AG10803 (cell line): ENCODE results near the gene RAD51B.

Source experiments
- DNase-seq: peaks from one replicate; pipeline ENCODE4 v3.0.0; 2010; ENCODE audit warnings: low read depth
- H3K4me3 ChIP-seq: 2 replicates; pipeline ENCODE4 v1.5.1; 2011; ENCODE audit warnings: mild to moderate bottlenecking, low read length, control low read depth
- TF ChIP-seq, protein P1 (sequence below): conservative IDR thresholded peaks from 2 replicates; pipeline ENCODE4 v1.5.1; 2011; ENCODE audit warnings: mild to moderate bottlenecking, low read length, control low read depth, inconsistent platforms

Gene RAD51B

DNA sequence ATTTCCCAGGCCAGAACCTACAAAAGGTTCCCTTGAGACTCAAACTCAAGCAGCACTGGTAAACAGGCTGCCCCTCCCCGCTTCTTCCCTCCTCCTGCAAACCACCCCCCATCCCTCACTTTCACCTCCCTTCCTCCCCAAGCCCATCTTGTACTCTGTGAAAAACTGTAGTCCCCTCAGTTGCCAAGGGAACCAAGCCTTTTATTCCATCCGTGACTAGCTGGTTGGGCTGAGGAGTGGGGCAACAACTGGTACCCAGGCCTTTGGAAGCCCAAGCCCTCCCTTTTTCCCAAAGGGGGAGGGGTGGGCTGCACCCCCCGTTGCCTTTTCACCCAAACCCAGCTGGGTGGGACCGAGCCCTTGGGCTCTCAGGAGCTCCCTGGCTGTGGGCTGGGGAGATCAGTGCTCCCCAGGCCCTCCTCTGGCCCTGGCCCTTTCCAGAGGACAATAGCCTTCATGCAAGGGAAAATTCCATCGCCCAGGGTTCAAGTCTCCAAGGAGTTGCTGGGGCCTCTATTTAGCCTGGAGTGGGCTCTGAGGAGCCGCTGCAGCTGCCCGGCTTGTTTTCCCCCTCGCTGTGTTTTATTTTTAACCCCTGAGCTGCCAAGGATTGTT lies 911.3 kb downstream of the RAD51B start:
- no peak overlapping the region for H3K4me3 ChIP-seq
- no peak for DNase-seq
- TF ChIP-seq, protein P1, sequence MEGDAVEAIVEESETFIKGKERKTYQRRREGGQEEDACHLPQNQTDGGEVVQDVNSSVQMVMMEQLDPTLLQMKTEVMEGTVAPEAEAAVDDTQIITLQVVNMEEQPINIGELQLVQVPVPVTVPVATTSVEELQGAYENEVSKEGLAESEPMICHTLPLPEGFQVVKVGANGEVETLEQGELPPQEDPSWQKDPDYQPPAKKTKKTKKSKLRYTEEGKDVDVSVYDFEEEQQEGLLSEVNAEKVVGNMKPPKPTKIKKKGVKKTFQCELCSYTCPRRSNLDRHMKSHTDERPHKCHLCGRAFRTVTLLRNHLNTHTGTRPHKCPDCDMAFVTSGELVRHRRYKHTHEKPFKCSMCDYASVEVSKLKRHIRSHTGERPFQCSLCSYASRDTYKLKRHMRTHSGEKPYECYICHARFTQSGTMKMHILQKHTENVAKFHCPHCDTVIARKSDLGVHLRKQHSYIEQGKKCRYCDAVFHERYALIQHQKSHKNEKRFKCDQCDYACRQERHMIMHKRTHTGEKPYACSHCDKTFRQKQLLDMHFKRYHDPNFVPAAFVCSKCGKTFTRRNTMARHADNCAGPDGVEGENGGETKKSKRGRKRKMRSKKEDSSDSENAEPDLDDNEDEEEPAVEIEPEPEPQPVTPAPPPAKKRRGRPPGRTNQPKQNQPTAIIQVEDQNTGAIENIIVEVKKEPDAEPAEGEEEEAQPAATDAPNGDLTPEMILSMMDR = no peak

DNA sequence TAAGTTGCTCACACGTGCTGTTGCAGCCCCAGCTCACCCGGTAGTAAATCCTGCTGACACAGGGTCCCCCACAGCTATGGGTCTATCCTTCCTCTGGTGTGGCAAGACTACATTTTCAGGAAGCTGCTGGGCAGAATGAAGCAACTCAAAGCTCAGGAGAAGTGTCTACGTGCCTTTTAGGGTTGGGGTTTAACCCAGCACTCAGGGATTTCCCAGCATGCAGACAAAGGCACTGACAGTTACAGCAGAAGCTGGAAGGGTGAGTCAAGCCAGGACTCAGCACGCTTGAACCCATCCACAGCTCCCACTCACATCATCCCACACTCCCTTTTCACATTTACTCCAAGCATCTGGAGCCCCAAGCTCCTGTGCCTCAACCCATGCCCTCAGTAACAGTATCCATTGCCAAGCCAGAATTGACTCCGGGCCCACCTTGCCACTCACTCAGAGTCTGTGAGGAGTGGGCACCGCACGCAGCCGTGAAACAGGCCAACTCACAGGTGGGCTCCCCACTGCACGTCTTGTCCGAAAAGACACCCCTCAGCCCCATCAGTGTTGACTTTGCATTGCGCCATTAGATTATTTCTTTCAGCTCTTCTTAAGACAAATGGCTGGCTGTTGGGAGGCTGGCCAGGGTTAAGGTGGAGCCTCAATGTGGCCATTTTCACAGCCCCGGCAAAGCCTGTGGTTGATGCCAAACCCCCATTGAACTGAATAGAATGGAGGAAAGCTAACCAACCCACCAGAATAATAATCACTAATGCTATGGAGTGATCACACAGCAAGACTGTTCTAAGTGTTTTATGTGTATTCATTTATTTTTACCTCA lies 913.7 kb downstream of the RAD51B start:
- no peak overlapping the region for H3K4me3 ChIP-seq
- DNase-seq = peak; percentile 21
- TF ChIP-seq, protein P1 = no peak

DNA sequence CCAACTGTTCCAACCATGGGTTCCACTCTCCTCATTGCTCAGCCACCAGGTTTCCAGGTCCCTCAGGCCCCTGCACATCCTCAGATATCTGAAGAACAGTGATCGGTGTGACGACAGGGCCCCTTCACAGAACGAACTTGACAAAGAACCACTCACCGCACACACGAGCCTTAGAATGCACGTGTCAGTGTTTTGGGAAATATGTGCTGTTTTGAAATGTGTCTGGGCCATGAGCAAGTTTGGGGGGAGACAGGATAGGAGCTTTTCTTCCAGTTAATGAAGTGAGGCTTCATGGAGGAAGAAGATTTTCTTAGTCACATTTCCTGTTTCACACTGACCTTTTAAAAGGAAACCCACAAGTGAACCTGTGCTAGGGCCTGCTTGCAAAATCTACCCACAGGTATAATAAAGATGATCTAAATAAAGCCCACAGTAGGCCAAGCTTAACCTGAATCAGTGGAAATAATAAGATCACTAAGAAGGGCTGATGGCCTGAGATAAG lies 914.7 kb downstream of the RAD51B start:
- H3K4me3 ChIP-seq = no peak overlapping the region
- TF ChIP-seq, protein P1 = no peak
- DNase-seq = no peak

DNA sequence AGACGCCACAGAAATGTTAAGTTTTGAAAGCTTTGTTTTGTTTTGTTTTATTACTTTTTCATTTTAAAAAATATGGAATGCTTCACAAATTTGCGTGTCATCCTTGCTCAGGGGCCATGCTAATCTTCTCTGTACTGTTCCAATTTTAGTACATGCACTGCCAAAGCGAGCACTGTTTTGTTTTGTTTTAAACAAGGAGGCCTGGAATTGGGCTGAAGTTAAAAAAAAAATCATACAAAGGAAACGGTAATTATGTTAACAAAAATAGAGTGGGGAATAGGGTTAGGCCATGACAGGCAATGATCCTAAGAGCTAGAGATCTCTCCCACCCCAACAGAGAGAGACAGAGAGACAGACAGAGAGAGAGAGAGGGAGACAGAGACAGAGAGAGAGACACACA lies 916.3 kb downstream of the RAD51B start:
- TF ChIP-seq, protein P1 = no peak
- no peak overlapping the region for H3K4me3 ChIP-seq
- peak; percentile 23 for DNase-seq

DNA sequence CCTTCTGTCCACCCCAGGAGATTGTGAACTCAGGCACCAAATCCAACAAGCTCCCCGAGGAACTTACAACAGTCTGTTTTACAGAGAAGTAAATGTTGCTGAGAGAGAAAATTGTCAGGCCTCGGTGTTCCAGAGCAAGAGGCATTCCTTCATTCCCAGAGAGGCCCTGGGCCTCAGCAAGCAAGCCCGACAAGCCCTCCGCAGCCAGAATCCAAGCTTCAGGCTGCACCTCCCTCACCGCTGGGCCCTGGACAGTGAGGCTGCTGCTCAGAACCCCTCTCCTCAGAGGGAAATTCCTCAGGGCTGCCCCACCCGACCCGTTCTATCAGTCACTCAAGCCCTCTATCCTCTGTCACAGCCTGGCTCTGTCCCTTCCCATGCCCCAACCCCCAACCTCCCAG lies 916.9 kb downstream of the RAD51B start:
- TF ChIP-seq, protein P1 = no peak
- DNase-seq = no peak

DNA sequence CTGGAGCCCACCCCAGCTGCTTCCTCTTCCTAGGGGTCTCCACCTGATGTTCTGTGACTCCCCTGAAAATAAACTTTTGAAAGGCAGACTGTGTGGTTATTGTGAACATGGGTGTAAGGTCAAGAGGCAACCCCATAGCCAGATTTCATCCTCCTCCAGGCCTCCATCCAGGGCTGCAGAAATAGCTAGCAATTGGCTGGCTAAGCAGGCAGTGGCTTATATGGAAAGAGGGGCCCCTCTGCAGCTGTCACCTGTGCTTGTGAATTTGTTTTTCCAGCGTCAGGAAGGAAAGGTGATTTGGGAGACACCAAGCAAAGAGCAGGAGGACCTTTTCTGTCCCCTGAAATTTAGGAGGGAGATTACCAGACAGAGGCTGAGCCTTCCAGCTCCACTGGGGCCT lies 917.5 kb downstream of the RAD51B start:
- TF ChIP-seq, protein P1 = no peak
- no peak overlapping the region for H3K4me3 ChIP-seq
- no peak for DNase-seq

More for the DNA sequence above, 916.9 kb downstream of the RAD51B start:
- no peak overlapping the region for H3K4me3 ChIP-seq

DNA sequence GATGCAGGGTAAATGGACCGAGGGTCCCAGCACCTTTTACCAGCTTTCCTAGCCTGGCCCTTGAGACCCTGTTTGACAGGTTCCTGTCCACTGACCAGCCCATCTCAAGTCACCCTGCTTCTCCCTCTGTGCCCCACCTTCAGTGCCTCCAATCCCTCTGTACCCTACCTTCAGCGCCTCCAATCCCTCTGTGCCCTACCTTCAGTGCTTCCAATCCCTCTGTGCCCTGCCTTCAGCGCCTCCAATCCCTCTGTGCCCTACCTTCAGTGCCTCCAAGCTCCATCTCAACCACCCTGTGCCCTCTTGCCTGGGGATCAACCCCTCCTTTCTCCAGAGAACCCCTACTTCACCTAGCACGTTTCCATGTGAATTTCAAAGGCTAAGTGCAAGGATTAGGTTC lies 919.0 kb downstream of the RAD51B start:
- DNase-seq = no peak
- TF ChIP-seq, protein P1 = no peak

More for the DNA sequence above, 919.0 kb downstream of the RAD51B start:
- no peak overlapping the region for H3K4me3 ChIP-seq
